HG02938 (cell line): ENCODE results near the gene CCDC148.
"Not testable (repeated sequence)": the region's sequence is repeated elsewhere in the genome, so short reads cannot be mapped to it uniquely, and the experiment has no call there.

ENCODE experiments used
- ATAC-seq: cut with Tn5 transposase; IDR thresholded peaks from one replicate; pipeline ENCODE4 v1.9.1; 2021; ENCODE audit warnings: mild to moderate bottlenecking, moderate library complexity; ENCODE audit not compliant: unreplicated experiment

CCDC148 gene

GRCh38 chr2:158443606-158444005 lies 12.9 kb downstream of the CCDC148 start:
- ATAC-seq = no peak

DNA sequence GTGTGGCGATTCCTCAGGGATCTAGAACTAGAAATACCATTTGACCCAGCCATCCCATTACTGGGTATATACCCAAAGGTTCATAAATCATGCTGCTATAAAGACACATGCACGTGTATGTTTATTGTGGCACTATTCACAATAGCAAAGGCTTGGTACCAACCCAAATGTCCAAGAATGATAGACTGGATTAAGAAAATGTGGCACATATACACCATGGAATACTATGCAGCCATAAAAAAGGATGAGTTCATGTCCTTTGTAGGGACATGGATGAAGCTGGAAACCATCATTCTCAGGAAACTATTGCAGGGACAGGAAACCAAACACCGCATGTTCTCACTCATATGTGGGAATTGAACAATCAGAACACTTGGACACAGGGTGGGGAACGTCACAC lies 17.5 kb downstream of the CCDC148 start:
- ATAC-seq = not testable (repeated sequence)

GRCh38 chr2:158433716-158434115 lies 22.8 kb downstream of the CCDC148 start:
- ATAC-seq = not testable (repeated sequence)

- no peak for ATAC-seq
These were observed 24.4 kb downstream of the CCDC148 start for GRCh38 chr2:158432117-158432516.

DNA sequence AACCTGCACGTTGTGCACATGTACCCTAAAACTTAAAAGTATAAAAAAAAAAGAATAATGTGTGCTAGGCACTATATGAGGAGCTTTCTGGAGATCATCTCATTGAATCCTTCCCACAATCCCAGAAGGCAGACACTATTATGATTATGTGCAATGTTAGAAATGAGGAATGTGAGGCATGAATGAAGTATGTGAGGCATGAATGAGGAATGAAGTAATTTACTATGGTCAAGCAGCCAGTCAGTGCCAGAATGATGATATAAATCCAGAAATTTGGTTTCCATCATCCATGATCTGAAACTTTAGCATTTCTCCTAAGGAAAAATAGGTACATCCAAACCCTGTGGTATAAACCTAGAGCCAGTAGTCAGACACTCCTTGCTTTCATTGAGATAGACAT lies 42.0 kb downstream of the CCDC148 start:
- ATAC-seq = no peak

GRCh38 chr2:158413581-158413980 lies 43.0 kb downstream of the CCDC148 start:
- no peak for ATAC-seq

DNA sequence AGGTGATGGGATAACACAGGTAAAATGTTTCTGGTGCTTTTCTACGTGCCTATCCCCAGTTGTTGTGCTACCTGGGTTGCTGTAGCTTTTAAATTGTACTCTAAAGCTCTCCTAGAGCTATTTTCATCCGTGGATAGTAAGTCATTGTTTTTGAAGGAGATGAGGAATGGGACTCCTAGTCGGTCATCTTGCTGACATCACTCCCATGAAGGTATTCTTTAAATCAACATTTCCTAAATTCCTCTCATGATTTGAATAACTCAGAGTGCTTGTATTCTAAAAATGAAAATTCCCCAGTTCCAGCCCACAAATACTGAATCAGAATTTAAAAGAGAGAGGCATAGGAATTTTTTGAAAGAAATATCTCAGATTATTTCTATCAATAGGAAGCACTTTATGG lies 44.3 kb downstream of the CCDC148 start:
- ATAC-seq = no peak

DNA sequence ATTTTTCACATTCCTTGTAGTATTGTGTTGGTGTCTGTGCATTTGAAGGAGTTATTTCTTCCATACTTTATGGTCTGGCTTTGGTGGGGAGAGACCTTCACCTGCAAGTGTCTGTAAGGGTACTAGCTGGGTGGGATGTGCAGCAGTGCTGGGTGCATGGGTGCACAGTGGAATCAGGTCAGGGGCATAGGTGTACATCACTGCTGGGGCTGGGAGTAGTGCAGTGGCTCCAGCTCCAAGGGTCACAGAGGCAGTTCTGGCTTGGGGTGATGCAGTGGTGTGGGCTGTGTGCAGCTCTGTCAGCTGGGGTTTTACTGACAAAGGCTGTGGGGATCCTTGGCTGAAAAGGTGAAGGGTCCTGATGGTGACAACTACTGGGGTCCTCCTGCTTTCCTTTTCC lies 44.8 kb downstream of the CCDC148 start:
- ATAC-seq = no peak

DNA sequence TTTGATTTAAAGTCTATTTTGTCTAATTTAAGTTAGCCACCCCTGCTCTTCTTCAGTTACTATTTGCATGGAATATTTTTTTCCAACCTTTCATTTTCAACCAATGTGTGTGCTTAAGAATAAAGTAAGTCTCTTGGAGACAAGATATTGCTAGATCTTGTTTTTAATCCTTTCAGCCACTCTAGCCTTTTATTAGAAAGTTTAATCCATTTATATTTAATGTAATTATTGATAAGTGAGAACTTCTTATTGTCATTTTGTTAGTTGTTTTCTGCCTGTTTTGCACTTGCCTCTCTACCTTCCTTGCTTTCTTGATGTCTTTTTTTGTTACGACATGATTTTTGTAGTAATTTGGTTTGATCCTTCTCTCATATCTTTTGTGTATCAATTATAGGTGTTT lies 46.4 kb downstream of the CCDC148 start:
- ATAC-seq = no peak

GRCh38 chr2:158407031-158407430 lies 49.5 kb downstream of the CCDC148 start:
- ATAC-seq = no peak

DNA sequence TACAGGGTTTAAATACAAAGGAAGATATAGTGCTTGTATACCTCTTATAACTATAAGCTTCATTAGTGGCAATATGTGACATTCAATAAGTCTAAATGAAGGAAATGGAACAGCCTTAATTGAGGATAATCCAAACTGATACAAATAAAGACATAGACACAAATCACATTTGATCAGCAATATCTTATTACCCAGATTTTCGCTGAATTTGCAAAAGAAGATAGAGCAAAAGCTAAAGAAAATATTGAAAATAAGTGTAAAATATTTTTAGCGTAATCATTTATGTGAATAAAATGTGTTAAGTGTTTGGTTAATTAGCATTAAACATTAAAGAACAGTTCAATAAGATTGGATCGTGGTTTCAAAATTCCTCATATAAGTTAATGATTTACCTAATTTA lies 51.2 kb downstream of the CCDC148 start:
- no peak for ATAC-seq

- ATAC-seq = no peak
These were observed 53.3 kb downstream of the CCDC148 start for GRCh38 chr2:158403237-158403636.

DNA sequence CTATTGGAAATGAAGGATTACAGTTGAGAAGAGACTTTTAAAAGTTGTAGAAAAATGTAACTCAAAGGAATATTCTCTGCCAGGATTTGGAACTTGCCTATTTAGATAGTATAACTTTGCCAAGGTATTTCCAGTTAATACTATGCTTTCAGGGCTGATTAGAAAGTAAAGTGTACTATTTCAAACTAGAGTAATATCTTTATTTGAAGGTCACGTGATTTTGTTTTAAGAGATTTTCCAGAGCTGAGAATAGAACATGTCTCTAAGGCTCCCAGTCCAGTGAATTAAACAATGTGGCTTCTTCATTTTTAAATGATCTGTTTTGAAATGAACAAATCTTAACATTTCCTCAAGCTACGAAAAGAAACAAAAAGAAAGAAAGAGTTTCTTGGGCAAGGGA lies 53.9 kb downstream of the CCDC148 start:
- no peak for ATAC-seq

GRCh38 chr2:158395166-158395565 lies 61.4 kb downstream of the CCDC148 start:
- no peak for ATAC-seq

DNA sequence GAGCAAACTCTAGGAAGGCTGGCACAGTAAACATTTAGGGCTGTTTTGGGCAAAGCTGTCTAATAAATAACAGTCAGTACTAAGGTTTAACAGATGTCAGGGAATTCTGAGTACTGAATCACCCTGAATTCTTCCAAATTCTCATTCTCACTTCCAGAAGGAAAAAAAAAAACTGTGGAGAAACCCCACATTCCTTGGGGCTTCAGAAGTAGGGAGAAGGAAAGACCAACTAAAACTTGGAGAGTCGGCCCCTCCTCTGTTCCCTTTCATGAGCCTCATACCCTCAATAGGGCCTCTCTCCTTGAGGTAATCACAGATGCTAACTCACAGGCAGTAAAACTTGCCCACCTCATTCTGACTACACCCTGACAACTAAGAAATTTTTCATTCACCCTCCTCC lies 62.1 kb downstream of the CCDC148 start:
- no peak for ATAC-seq

- ATAC-seq = no peak
These were observed 62.7 kb downstream of the CCDC148 start for GRCh38 chr2:158393886-158394285.

- ATAC-seq = no peak
These were observed 63.9 kb downstream of the CCDC148 start for GRCh38 chr2:158392687-158393086.

DNA sequence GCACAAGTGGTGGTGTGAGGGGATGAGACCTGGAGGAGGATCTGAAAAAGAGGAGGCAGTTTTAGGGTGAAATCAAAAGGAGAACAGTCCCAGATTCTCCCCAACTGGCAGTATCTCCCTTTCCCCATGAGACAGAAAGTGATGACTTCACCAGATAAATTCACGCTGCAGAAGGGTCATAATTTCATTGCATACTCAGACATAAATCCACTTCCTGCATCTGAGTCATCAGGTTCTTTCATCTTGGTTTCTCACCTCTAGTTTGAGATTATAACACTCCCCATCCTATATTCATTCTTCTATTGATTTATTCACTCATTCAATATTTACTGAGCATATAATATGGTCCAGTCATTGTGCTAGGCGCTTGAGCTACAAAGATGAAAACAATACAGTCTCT lies 64.7 kb downstream of the CCDC148 start:
- no peak for ATAC-seq

DNA sequence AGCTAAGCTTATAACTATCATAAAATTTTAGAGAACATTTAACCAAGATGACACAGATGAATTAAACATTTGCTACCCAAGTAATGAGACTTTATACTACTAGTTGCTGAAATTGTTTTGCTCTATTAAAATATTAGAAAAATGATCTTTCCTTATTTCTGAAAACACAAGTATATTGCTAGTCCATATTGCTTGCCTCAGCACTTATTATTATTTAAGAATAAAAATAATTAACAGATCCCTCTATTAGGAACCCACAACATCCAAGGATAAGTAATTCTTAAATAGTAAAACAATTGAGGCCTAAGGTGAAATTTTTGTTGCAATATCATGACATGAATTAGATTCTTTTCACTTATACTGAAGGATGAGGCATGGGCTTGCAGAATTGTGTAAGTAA lies 65.2 kb downstream of the CCDC148 start:
- no peak for ATAC-seq

DNA sequence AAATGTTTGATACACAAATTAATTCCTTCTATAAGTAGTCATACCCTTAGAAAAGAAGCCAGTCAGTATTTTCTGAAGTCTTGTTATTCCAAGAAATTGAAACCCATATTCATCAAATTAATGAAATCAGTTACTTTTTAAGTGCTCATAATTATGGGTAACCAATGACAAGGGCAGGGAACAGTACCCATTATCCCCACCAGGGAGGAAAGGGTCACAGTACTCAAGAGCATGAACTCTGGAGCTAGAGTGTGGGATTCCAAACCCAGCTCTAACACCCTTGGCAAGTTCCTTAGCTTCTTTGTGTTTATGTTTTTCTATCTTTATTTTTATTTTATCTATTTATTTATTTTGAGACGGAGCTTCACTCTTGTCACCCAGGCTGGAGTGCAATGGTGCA lies 68.4 kb downstream of the CCDC148 start:
- no peak for ATAC-seq

DNA sequence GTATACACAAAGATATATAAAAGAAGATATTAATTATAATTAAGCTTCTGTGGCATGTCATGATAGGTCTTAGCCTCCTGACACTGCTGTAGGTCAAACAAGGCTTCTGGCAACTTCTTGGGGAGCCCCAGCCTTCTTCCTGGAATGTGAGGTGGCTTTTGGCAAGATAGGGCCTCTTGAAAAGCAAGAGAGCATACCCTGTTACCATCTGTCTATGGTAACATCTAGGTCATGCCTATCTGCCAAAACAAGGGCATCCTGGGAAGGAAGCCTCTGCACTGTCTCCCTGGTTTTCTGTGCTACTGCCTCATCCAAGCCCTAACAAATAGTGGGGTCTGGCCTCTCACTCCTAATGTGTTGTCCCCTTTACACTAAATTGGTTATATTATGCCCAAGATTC lies 70.9 kb downstream of the CCDC148 start:
- no peak for ATAC-seq

GRCh38 chr2:158381978-158382377 lies 74.6 kb downstream of the CCDC148 start:
- no peak for ATAC-seq

- ATAC-seq = no peak
These were observed 75.3 kb downstream of the CCDC148 start for GRCh38 chr2:158381205-158381604.

GRCh38 chr2:158380746-158381145 lies 75.8 kb downstream of the CCDC148 start:
- no peak for ATAC-seq
